OCI-LY1 (cell line): Measurements from ENCODE around the gene ZNF559.
A peak's percentile ranks its signal among the peaks of the same experiment; 100 is the strongest.

ENCODE experiments used
- H2AFZ ChIP-seq: fragments of 200-600 bp; sonication (generic), shearing (Covaris generic); 2 replicates; pipeline ENCODE4 v1.6.0; 2014; ENCODE audit warnings: antibody characterized with exemption, mild to moderate bottlenecking, low read length
- H3F3A ChIP-seq: fragments of 200-600 bp; sonication (generic), shearing (Covaris generic); 2 replicates; pipeline ENCODE4 v1.6.0; 2014; ENCODE audit warnings: mild to moderate bottlenecking, antibody characterized with exemption, low read length, moderate library complexity; ENCODE audit not compliant: insufficient read depth
- H3K27ac ChIP-seq: fragments of 200-600 bp; sonication (generic); 2 replicates; pipeline ENCODE4 v1.5.1; 2014; ENCODE audit warnings: low read length, mixed run types, mild to moderate bottlenecking, low read depth; ENCODE audit not compliant: poor library complexity, severe bottlenecking
- H3K27me3 ChIP-seq: fragments of 200-600 bp; sonication (generic); 2 replicates; pipeline ENCODE4 v1.6.0; 2014; ENCODE audit warnings: antibody characterized with exemption, mild to moderate bottlenecking, low read length, moderate library complexity; ENCODE audit not compliant: insufficient read depth
- H3K36me3 ChIP-seq: fragments of 200-600 bp; sonication (generic); 2 replicates; pipeline ENCODE4 v1.6.1; 2014; ENCODE audit warnings: mild to moderate bottlenecking, antibody characterized with exemption, low read length, moderate library complexity, mixed read lengths; ENCODE audit not compliant: insufficient read depth
- H3K4me1 ChIP-seq: fragments of 200-600 bp; sonication (generic); 2 replicates; pipeline ENCODE4 v1.5.1; 2014; ENCODE audit warnings: mild to moderate bottlenecking, low read length, moderate library complexity; ENCODE audit not compliant: insufficient read depth, severe bottlenecking
- H3K4me2 ChIP-seq: fragments of 200-600 bp; sonication (generic), shearing (Covaris generic); 2 replicates; pipeline ENCODE4 v1.6.1; 2014; ENCODE audit warnings: low read length
- H3K4me3 ChIP-seq: fragments of 200-600 bp; sonication (generic); 2 replicates; pipeline ENCODE4 v1.5.1; 2014; ENCODE audit warnings: low read length, low read depth, mild to moderate bottlenecking, mixed read lengths; ENCODE audit not compliant: poor library complexity, severe bottlenecking
- H3K79me2 ChIP-seq: fragments of 200-600 bp; shearing (Covaris generic); 2 replicates; pipeline ENCODE4 v1.6.1; 2016; ENCODE audit warnings: mixed run types, low read length, mixed read lengths; ENCODE audit not compliant: insufficient read depth
- H3K9ac ChIP-seq: fragments of 200-600 bp; sonication (generic), shearing (Covaris generic); 2 replicates; pipeline ENCODE4 v1.6.1; 2014; ENCODE audit warnings: mild to moderate bottlenecking, low read length, mixed read lengths
- H3K9me2 ChIP-seq: fragments of 200-600 bp; sonication (generic), shearing (Covaris generic); 2 replicates; pipeline ENCODE4 v1.6.1; 2014; ENCODE audit warnings: low read depth, mild to moderate bottlenecking, low read length, mixed read lengths
- H3K9me3 ChIP-seq: fragments of 200-600 bp; shearing (Covaris generic); 2 replicates; pipeline ENCODE4 v1.6.1; 2014; ENCODE audit warnings: low read length, mixed read lengths
- H4K20me1 ChIP-seq: fragments of 200-600 bp; sonication (generic), shearing (Covaris generic); 2 replicates; pipeline ENCODE4 v1.6.0; 2016; ENCODE audit warnings: mild to moderate bottlenecking, low read length; ENCODE audit not compliant: insufficient read depth
- EZH2 ChIP-seq: fragments of 200-600 bp; sonication (generic), shearing (Covaris generic); IDR thresholded peaks from 2 replicates; pipeline ENCODE4 v1.8.0; 2017; ENCODE audit warnings: borderline replicate concordance, mixed run types, mild to moderate bottlenecking, antibody characterized with exemption, low read length, moderate library complexity, mixed read lengths
- TF ChIP-seq, protein P1 (sequence below): fragments of 200-600 bp; sonication (generic), shearing (Covaris generic); IDR thresholded peaks from 2 replicates; pipeline ENCODE4 v1.5.1; 2017; ENCODE audit warnings: mild to moderate bottlenecking, antibody characterized with exemption, low read length, moderate library complexity, mixed read lengths

Gene ZNF559

GRCh38 chr19:9323557-9323918 is 441 bp upstream of the ZNF559 start:
- no peaks in the 10 kb centered on the region for H3K9me2 ChIP-seq
- H3K36me3 ChIP-seq: peaks cover 5% of the 10 kb centered on the region; the same call in 1 of the 2 replicates
- peak overlapping the region; percentile 56 for H3K9ac ChIP-seq
- H3F3A ChIP-seq: no peaks in the 10 kb centered on the region
- H3K4me1 ChIP-seq: peaks cover 13% of the 10 kb centered on the region
- H2AFZ ChIP-seq: peak overlapping the region; percentile 87
- H3K27ac ChIP-seq: peak overlapping the region; percentile 87
- H3K4me3 ChIP-seq: peak overlapping the region; percentile 74
- no peaks in the 10 kb centered on the region for H3K79me2 ChIP-seq
- H3K9me3 ChIP-seq: peaks cover 4% of the 10 kb centered on the region; the same call in 1 of the 2 replicates
- no peaks in the 10 kb centered on the region for H4K20me1 ChIP-seq
- H3K27me3 ChIP-seq: no peaks in the 10 kb centered on the region
- TF ChIP-seq EZH2: no peak
- TF ChIP-seq, protein P1, sequence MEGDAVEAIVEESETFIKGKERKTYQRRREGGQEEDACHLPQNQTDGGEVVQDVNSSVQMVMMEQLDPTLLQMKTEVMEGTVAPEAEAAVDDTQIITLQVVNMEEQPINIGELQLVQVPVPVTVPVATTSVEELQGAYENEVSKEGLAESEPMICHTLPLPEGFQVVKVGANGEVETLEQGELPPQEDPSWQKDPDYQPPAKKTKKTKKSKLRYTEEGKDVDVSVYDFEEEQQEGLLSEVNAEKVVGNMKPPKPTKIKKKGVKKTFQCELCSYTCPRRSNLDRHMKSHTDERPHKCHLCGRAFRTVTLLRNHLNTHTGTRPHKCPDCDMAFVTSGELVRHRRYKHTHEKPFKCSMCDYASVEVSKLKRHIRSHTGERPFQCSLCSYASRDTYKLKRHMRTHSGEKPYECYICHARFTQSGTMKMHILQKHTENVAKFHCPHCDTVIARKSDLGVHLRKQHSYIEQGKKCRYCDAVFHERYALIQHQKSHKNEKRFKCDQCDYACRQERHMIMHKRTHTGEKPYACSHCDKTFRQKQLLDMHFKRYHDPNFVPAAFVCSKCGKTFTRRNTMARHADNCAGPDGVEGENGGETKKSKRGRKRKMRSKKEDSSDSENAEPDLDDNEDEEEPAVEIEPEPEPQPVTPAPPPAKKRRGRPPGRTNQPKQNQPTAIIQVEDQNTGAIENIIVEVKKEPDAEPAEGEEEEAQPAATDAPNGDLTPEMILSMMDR: no peak
- peak overlapping the region; percentile 76 for H3K4me2 ChIP-seq

DNA sequence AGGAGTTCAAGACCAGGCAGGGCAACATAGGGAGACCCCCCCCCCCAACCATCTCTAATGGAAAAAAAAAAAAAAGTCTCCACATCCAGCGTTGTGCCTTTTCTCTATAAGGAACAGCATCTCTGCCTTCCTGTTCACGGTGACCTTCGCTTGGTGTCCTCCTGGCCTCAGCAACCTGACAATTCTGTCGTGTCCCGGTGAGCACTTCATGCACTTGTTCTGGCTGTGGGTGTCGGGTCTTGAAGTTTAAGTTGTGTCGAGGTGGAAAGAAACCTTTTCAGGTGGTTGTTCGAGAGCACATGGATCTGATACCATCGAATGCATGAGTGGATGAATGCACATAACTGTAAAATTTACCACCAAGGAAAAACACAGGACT is 594 bp downstream of the ZNF559 start:
- no peak for TF ChIP-seq EZH2
- Histone ChIP-seq H3K9me3 (peaks cover 6% of the 10 kb centered on the region; the same call in 1 of the 2 replicates), H3K9ac (peak overlapping the region; percentile 76), H2AFZ (no peak overlapping the region), H3K4me1 (peaks cover 13% of the 10 kb centered on the region), H3K36me3 (peaks cover 9% of the 10 kb centered on the region; the same call in 1 of the 2 replicates), H4K20me1 (no peaks in the 10 kb centered on the region), H3K79me2 (no peaks in the 10 kb centered on the region), H3F3A (no peaks in the 10 kb centered on the region), H3K27ac (peak overlapping the region; percentile 87), H3K4me2 (peak overlapping the region; percentile 76), H3K9me2 (no peaks in the 10 kb centered on the region), H3K4me3 (peak overlapping the region; percentile 74), H3K27me3 (no peaks in the 10 kb centered on the region)

DNA sequence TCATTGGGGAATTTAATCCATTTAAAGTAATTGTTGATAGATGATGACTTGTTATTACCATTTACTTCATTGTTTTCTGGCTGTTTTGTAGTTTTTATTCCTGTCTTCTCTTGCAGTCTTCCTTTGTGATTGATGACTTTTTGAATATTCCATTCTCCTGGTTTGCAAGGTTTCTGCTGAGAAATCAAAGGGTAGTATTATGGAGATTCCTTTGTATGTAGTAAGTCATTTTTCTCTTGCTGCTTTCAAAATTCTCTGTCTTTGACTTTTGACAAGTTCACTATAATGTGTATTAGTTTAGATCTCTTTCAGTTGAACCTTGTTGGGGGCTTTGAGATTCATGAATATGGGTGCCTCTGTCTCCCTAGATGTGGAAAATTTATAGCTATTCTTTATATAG is 6.0 kb downstream of the ZNF559 start:
- Histone ChIP-seq H3K9ac (no peak overlapping the region), H4K20me1 (no peaks in the 10 kb centered on the region), H3K36me3 (peaks cover 37% of the 10 kb centered on the region), H2AFZ (no peak overlapping the region), H3F3A (no peaks in the 10 kb centered on the region), H3K9me2 (no peaks in the 10 kb centered on the region), H3K9me3 (peaks cover 25% of the 10 kb centered on the region), H3K4me3 (no peak overlapping the region), H3K79me2 (no peaks in the 10 kb centered on the region), H3K4me2 (no peak overlapping the region), H3K4me1 (peaks cover 1% of the 10 kb centered on the region), H3K27ac (no peak overlapping the region), H3K27me3 (no peaks in the 10 kb centered on the region)
- TF ChIP-seq EZH2: no peak
- TF ChIP-seq, protein P1: no peak

GRCh38 chr19:9342610-9343304 is 18.8 kb downstream of the ZNF559 start:
- Histone ChIP-seq H3K4me2 (no peak overlapping the region), H4K20me1 (no peaks in the 10 kb centered on the region), H3K36me3 (peaks cover 39% of the 10 kb centered on the region), H3K9me2 (no peaks in the 10 kb centered on the region), H2AFZ (no peak overlapping the region), H3K27ac (no peak overlapping the region), H3K27me3 (no peaks in the 10 kb centered on the region), H3K9me3 (peaks cover 50% of the 10 kb centered on the region), H3K79me2 (no peaks in the 10 kb centered on the region), H3K4me1 (no peaks in the 10 kb centered on the region), H3F3A (no peaks in the 10 kb centered on the region), H3K9ac (no peak overlapping the region), H3K4me3 (no peak overlapping the region)
- TF ChIP-seq, protein P1: no peak
- TF ChIP-seq EZH2: no peak
